Adrenal gland (tissue), 5 donors: ENCODE measurements around the gene MYT1.

ENCODE experiments used
- POLR2A ChIP-seq, 2 donors: fragments of 450-650 bp; IDR thresholded peaks; one replicate each; pipeline ENCODE4 v1.6.1; 2017; ENCODE audit warnings: antibody characterized with exemption in 2 of 2, mild to moderate bottlenecking in 2 of 2, moderate library complexity in 1 of 2
- TF ChIP-seq, protein P1 (sequence below), 6 experiments: fragments of 450-650 bp in 4 of 6; fragments of 200-600 bp in 2 of 6; sonication (generic) in 1 of 6; IDR thresholded peaks; 1 replicate in 5 of 6; 2 replicates in 1 of 6; pipeline versions ENCODE4 v1.5.1 to v1.8.0; 2016 to 2021; ENCODE audit warnings: antibody characterized with exemption in 6 of 6, mild to moderate bottlenecking in 2 of 6, moderate library complexity in 1 of 6
- donor health status: DM: no; HTN: no; CAD: no.

DNA sequence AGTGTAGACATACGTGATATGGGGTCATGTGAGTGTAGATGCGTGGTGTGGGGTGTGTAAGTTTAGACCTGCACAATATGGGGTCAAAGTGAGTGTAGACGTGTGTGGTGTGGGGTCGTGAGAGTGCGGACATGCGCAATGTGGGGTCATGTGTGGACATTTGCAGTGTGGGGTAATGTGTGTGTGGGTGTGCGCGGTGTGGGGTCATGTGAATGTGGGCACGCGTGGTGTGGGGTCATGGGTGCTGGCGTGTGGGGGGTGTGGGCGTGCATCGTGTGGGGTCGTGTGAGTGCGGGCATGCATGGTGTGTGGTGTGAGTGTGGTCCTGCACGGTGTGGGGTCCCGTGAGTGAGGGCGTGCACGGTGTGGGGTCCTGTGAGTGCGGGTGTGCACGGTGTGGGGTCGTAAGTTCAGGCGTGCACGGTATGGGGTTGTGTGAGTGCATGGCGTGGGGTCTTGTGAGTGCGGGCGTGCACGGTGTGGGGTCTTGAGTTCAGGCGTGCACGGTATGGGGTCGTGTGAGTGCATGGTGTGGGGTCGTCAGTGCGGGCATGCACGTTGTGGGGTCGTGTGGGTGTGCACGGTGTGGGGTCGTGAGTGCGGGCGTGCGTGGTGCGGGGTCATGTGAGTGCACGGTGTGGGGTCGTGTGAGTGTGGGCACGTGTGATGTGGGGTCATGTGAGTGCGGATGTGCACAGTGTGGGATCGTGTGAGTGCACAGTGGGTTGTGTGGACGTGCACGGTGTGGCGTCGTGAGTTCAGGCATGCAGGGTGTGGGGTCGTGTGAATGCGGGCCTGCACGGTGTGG lies 105.6 kb downstream of the MYT1 start:
- TF ChIP-seq, protein P1, sequence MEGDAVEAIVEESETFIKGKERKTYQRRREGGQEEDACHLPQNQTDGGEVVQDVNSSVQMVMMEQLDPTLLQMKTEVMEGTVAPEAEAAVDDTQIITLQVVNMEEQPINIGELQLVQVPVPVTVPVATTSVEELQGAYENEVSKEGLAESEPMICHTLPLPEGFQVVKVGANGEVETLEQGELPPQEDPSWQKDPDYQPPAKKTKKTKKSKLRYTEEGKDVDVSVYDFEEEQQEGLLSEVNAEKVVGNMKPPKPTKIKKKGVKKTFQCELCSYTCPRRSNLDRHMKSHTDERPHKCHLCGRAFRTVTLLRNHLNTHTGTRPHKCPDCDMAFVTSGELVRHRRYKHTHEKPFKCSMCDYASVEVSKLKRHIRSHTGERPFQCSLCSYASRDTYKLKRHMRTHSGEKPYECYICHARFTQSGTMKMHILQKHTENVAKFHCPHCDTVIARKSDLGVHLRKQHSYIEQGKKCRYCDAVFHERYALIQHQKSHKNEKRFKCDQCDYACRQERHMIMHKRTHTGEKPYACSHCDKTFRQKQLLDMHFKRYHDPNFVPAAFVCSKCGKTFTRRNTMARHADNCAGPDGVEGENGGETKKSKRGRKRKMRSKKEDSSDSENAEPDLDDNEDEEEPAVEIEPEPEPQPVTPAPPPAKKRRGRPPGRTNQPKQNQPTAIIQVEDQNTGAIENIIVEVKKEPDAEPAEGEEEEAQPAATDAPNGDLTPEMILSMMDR (IDR thresholded peaks at IDR 0.05), result no peak
- TF ChIP-seq POLR2A (IDR thresholded peaks at IDR 0.05), result no peak
